ENCODE results near the gene LILRB3.

DNA sequence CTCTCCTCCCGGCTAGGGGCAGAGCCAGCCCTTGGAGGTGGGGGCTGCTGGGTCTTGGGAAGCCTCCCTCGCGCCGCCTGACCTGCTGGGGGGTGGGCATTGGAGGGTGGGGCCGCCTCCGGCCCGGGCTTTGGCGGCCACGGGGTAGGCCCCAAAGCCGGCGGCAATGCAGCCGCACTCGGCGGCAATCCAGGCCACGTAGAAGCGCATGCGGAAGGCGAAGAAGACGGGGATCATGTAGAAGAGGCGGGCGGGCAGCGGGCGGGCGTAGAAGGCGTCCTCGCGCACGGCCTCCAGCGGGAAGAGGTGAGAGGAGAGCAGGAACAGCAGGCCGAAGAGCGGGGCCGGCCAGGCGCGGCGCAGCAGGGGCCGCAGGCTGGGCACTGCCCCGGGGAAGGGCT lies 42.1 kb downstream of the LILRB3 start:
- TF ChIP-seq, protein P1, sequence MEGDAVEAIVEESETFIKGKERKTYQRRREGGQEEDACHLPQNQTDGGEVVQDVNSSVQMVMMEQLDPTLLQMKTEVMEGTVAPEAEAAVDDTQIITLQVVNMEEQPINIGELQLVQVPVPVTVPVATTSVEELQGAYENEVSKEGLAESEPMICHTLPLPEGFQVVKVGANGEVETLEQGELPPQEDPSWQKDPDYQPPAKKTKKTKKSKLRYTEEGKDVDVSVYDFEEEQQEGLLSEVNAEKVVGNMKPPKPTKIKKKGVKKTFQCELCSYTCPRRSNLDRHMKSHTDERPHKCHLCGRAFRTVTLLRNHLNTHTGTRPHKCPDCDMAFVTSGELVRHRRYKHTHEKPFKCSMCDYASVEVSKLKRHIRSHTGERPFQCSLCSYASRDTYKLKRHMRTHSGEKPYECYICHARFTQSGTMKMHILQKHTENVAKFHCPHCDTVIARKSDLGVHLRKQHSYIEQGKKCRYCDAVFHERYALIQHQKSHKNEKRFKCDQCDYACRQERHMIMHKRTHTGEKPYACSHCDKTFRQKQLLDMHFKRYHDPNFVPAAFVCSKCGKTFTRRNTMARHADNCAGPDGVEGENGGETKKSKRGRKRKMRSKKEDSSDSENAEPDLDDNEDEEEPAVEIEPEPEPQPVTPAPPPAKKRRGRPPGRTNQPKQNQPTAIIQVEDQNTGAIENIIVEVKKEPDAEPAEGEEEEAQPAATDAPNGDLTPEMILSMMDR (IDR thresholded peaks at IDR 0.05; ENCODE audit: low read depth, low read length): no peak
- no peak for TF ChIP-seq MYC (IDR thresholded peaks at IDR 0.05; ENCODE audit: low read depth, low read length)

Data from NB4 (cell line).